ENCODE measurements around the gene UACA. TPM values are rescaled to one million over a fixed set of nuclear protein-coding genes. Genes with fewer than 3 reads are reported as not detected.
A peak's percentile ranks its signal among the peaks of the same experiment; 100 is the strongest.

The UACA gene
- total RNA-seq, 1 donor from 2014 or later: 264 TPM

- no peak for DNase-seq (ENCODE audit: extremely low spot score, unreplicated experiment)
- no peaks in the 10 kb centered on the region for H3K36me3 Mint-ChIP-seq (ENCODE audit: unreplicated experiment)
- H3K9me3 Mint-ChIP-seq (ENCODE audit: unreplicated experiment): no peaks in the 10 kb centered on the region
- peaks cover 39% of the 10 kb centered on the region for H3K4me1 Mint-ChIP-seq (ENCODE audit: unreplicated experiment)
- H3K4me3 Mint-ChIP-seq (ENCODE audit: unreplicated experiment): no peak overlapping the region
- H3K27me3 Mint-ChIP-seq (ENCODE audit: unreplicated experiment): no peaks in the 10 kb centered on the region
- no peak overlapping the region for H3K27ac Mint-ChIP-seq (ENCODE audit: unreplicated experiment)
- no peak for TF ChIP-seq CTCF (IDR thresholded peaks at IDR 0.05)
Observed at GRCh38 chr15:70789213-70789612, 25.9 kb upstream of the UACA start.

GRCh38 chr15:70788114-70789049 lies 25.0 kb upstream of the UACA start:
- H3K4me1 Mint-ChIP-seq (ENCODE audit: unreplicated experiment): peaks cover 38% of the 10 kb centered on the region
- no peaks in the 10 kb centered on the region for H3K9me3 Mint-ChIP-seq (ENCODE audit: unreplicated experiment)
- H3K27me3 Mint-ChIP-seq (ENCODE audit: unreplicated experiment): no peaks in the 10 kb centered on the region
- peak overlapping the region; percentile 44 for H3K27ac Mint-ChIP-seq (ENCODE audit: unreplicated experiment)
- no peak for TF ChIP-seq CTCF (IDR thresholded peaks at IDR 0.05)
- DNase-seq (ENCODE audit: extremely low spot score, unreplicated experiment): no peak
- H3K4me3 Mint-ChIP-seq (ENCODE audit: unreplicated experiment): no peak overlapping the region
- H3K36me3 Mint-ChIP-seq (ENCODE audit: unreplicated experiment): no peaks in the 10 kb centered on the region

GRCh38 chr15:70786996-70787395 lies 23.6 kb upstream of the UACA start:
- no peaks in the 10 kb centered on the region for H3K9me3 Mint-ChIP-seq (ENCODE audit: unreplicated experiment)
- DNase-seq (ENCODE audit: extremely low spot score, unreplicated experiment): no peak

GRCh38 chr15:70783610-70784022 lies 20.3 kb upstream of the UACA start:
- H3K4me1 Mint-ChIP-seq (ENCODE audit: unreplicated experiment): peaks cover 36% of the 10 kb centered on the region
- no peaks in the 10 kb centered on the region for H3K27me3 Mint-ChIP-seq (ENCODE audit: unreplicated experiment)
- H3K36me3 Mint-ChIP-seq (ENCODE audit: unreplicated experiment): no peaks in the 10 kb centered on the region
- no peak for TF ChIP-seq CTCF (IDR thresholded peaks at IDR 0.05)
- H3K4me3 Mint-ChIP-seq (ENCODE audit: unreplicated experiment): no peak overlapping the region
- H3K9me3 Mint-ChIP-seq (ENCODE audit: unreplicated experiment): no peaks in the 10 kb centered on the region
- no peak for DNase-seq (ENCODE audit: extremely low spot score, unreplicated experiment)
- H3K27ac Mint-ChIP-seq (ENCODE audit: unreplicated experiment): peak overlapping the region; percentile 24

More at GRCh38 chr15:70786996-70787395, 23.6 kb upstream of the UACA start:
- no peak for TF ChIP-seq CTCF (IDR thresholded peaks at IDR 0.05)
- Mint-ChIP-seq H3K27ac (ENCODE audit: unreplicated experiment) (no peak overlapping the region), H3K4me3 (ENCODE audit: unreplicated experiment) (no peak overlapping the region), H3K27me3 (ENCODE audit: unreplicated experiment) (no peaks in the 10 kb centered on the region), H3K4me1 (ENCODE audit: unreplicated experiment) (peaks cover 30% of the 10 kb centered on the region), H3K36me3 (ENCODE audit: unreplicated experiment) (no peaks in the 10 kb centered on the region)

GRCh38 chr15:70783041-70783440 lies 19.7 kb upstream of the UACA start:
- no peak for TF ChIP-seq CTCF (IDR thresholded peaks at IDR 0.05)
- DNase-seq (ENCODE audit: extremely low spot score, unreplicated experiment): no peak
- no peak overlapping the region for H3K4me3 Mint-ChIP-seq (ENCODE audit: unreplicated experiment)
- H3K36me3 Mint-ChIP-seq (ENCODE audit: unreplicated experiment): no peaks in the 10 kb centered on the region
- H3K4me1 Mint-ChIP-seq (ENCODE audit: unreplicated experiment): peaks cover 36% of the 10 kb centered on the region
- H3K27me3 Mint-ChIP-seq (ENCODE audit: unreplicated experiment): no peaks in the 10 kb centered on the region
- H3K27ac Mint-ChIP-seq (ENCODE audit: unreplicated experiment): no peak overlapping the region
- H3K9me3 Mint-ChIP-seq (ENCODE audit: unreplicated experiment): no peaks in the 10 kb centered on the region

Data from osteocyte (in vitro differentiated cells).